ENCODE measurements around the gene TRPM3. TPM values are rescaled to one million over a fixed set of nuclear protein-coding genes. Genes with fewer than 3 reads are reported as not detected.

TRPM3 gene
- total RNA-seq, 1 donor from 2014 or later = 0.22 TPM

DNA sequence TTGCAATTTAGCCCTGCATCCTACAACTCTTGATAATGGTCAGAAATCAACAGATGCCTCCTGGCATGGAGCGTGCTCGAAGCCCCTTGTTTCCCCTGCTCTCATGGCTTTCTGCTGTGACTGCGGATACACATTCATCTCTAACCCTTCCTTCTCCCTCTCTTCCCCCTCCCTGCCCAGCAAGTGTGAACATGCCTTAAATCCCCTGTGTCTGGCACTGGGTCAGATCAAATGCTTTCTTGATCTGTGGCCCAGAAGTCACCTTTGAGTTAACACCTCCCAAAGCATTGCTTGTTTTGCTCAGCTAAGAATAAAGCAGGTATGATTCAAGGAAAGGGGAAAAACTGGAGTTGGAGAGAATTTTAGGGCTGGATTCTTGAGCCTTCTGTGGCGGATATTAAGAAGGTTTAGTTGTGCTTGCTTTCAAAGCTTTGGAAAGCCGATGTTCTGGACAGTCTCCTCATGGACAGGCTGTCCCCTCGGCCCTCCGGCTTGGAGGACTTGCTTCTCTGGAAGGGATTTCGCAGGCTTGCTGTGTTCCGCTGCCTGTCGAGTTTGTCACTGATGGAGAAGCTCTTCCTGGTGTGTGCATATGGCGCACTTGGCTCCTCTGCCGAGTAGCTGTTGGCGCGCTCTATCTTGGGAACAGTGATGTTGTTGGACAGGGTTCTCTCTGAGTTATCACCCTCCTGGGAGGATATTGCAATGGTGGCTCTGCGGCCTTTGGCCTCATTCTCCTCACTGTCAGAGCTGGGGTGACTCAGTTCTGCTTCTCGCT, 585.7 kb downstream of the TRPM3 start:
- Histone ChIP-seq H3K27ac (replicated peaks) (no peak overlapping the region), H3K27me3 (ENCODE audit: low read depth) (no peaks in the 10 kb centered on the region)
- intact Hi-C loops (cut with micrococcal nuclease) = no loop called here

DNA sequence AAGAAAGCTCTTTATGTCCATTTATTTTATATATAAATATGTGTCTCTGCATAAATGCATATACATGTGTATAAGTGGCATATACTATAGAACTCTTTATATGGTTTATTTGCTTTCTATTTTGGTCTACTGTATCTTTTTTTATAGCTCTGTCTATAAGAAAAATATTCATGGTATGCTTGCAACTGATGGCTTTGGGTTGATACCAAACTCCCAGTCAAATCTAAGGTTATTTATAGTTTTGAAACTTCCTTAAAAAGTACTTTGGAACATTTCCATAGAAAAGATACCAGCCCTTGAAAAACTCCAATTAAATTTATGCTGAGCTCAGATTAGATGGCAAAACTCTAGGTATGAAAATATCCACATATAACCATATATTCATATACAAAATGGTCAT, 587.0 kb downstream of the TRPM3 start:
- Histone ChIP-seq H3K9me3 (replicated peaks) (no peaks in the 10 kb centered on the region), H3K4me3 (no peak overlapping the region), H3K27ac (replicated peaks) (no peak overlapping the region), H3K27me3 (ENCODE audit: low read depth) (no peaks in the 10 kb centered on the region), H3K36me3 (no peaks in the 10 kb centered on the region), H3K4me1 (peaks cover 6% of the 10 kb centered on the region)
- no peak for DNase-seq
- intact Hi-C loops (cut with micrococcal nuclease) = no loop called here
- TF ChIP-seq, protein P1, sequence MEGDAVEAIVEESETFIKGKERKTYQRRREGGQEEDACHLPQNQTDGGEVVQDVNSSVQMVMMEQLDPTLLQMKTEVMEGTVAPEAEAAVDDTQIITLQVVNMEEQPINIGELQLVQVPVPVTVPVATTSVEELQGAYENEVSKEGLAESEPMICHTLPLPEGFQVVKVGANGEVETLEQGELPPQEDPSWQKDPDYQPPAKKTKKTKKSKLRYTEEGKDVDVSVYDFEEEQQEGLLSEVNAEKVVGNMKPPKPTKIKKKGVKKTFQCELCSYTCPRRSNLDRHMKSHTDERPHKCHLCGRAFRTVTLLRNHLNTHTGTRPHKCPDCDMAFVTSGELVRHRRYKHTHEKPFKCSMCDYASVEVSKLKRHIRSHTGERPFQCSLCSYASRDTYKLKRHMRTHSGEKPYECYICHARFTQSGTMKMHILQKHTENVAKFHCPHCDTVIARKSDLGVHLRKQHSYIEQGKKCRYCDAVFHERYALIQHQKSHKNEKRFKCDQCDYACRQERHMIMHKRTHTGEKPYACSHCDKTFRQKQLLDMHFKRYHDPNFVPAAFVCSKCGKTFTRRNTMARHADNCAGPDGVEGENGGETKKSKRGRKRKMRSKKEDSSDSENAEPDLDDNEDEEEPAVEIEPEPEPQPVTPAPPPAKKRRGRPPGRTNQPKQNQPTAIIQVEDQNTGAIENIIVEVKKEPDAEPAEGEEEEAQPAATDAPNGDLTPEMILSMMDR (IDR thresholded peaks at IDR 0.05; ENCODE audit: borderline replicate concordance) = no peak

More for the DNA sequence above, 585.7 kb downstream of the TRPM3 start:
- Histone ChIP-seq H3K4me1 (peaks cover 6% of the 10 kb centered on the region), H3K9me3 (replicated peaks) (no peaks in the 10 kb centered on the region), H3K36me3 (no peaks in the 10 kb centered on the region), H3K4me3 (no peak overlapping the region)
- TF ChIP-seq, protein P1 (IDR thresholded peaks at IDR 0.05; ENCODE audit: borderline replicate concordance) = no peak
- no peak for DNase-seq

DNA sequence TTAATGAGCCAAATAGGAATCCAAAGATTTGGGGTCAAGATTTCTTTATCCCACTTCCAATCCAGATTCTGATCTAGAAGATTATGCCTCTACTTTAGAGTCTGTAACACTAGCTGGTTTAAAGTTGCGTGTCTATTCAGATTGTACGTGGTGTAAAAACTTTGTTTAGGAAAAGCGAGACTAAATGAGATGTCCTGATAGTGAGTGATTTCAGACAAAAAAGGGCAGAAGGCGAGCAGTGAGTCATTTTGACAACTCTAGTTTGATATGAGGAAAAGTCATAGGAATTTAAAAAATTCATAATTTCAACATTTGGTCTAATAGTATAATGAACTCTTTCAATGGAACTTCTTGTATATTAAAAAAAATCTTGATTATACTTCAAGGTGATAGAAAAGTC, 587.4 kb downstream of the TRPM3 start:
- Histone ChIP-seq H3K27ac (replicated peaks) (no peak overlapping the region), H3K4me1 (peaks cover 4% of the 10 kb centered on the region), H3K4me3 (no peak overlapping the region), H3K27me3 (ENCODE audit: low read depth) (no peaks in the 10 kb centered on the region), H3K36me3 (no peaks in the 10 kb centered on the region), H3K9me3 (replicated peaks) (no peaks in the 10 kb centered on the region)
- intact Hi-C loops (cut with micrococcal nuclease) = no loop called here
- TF ChIP-seq, protein P1 (IDR thresholded peaks at IDR 0.05; ENCODE audit: borderline replicate concordance) = no peak
- no peak for DNase-seq

DNA sequence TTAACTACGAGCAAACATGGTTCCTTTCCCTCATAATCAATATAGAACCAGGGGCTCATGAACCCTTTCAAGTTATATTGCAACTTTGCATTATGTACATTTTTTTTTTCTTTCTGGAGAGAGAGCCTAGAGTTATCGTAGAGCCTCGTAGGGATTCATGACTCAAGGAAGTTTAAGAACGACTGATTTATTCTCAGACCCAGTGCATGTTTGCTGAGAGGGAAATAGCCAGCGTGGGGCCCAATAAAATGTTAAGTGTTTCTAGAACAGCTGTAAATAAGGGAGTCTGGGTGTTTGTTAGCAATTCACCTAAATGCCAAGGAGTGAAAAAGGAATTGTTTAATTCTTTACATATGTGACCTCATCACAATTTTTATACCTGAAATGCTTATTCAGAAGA, 587.9 kb downstream of the TRPM3 start:
- Histone ChIP-seq H3K36me3 (no peaks in the 10 kb centered on the region), H3K4me1 (no peaks in the 10 kb centered on the region), H3K27ac (replicated peaks) (no peak overlapping the region), H3K4me3 (no peak overlapping the region), H3K9me3 (replicated peaks) (no peaks in the 10 kb centered on the region), H3K27me3 (ENCODE audit: low read depth) (no peaks in the 10 kb centered on the region)
- TF ChIP-seq, protein P1 (IDR thresholded peaks at IDR 0.05; ENCODE audit: borderline replicate concordance) = no peak
- intact Hi-C loops (cut with micrococcal nuclease) = no loop called here
- no peak for DNase-seq

DNA sequence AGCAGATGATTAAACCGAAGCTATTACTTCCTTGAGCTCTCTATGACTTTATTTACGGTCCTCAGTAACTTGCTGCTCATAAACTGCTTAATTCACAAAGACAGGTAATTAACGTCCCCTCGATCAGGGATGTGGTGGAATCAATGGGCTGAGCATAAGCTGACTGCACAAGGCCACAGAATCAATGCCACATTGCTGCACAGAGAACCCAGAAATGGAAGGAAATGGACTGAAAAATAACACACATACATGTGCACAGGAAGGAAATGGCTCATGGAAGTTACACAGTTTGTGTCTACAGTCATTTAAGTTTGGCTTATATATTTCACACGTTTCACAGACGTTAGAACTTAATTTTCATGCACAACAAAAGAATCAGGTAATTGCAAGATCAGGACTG, 588.7 kb downstream of the TRPM3 start:
- Histone ChIP-seq H3K27me3 (ENCODE audit: low read depth) (no peaks in the 10 kb centered on the region), H3K27ac (replicated peaks) (no peak overlapping the region), H3K36me3 (no peaks in the 10 kb centered on the region), H3K9me3 (replicated peaks) (no peaks in the 10 kb centered on the region), H3K4me3 (no peak overlapping the region), H3K4me1 (no peaks in the 10 kb centered on the region)
- intact Hi-C loops (cut with micrococcal nuclease) = no loop called here
- TF ChIP-seq, protein P1 (IDR thresholded peaks at IDR 0.05; ENCODE audit: borderline replicate concordance) = no peak
- DNase-seq = no peak

All from left ventricle myocardium inferior (tissue), 1 donor.